Raji (cell line): ENCODE data around the gene NISCH.

ENCODE experiments used
- POLR2A ChIP-seq: IDR thresholded peaks from 2 replicates; pipeline ENCODE4 v1.6.1; 2011; ENCODE audit warnings: low read depth, low read length, control low read depth; ENCODE audit not compliant: insufficient read depth

NISCH gene

DNA sequence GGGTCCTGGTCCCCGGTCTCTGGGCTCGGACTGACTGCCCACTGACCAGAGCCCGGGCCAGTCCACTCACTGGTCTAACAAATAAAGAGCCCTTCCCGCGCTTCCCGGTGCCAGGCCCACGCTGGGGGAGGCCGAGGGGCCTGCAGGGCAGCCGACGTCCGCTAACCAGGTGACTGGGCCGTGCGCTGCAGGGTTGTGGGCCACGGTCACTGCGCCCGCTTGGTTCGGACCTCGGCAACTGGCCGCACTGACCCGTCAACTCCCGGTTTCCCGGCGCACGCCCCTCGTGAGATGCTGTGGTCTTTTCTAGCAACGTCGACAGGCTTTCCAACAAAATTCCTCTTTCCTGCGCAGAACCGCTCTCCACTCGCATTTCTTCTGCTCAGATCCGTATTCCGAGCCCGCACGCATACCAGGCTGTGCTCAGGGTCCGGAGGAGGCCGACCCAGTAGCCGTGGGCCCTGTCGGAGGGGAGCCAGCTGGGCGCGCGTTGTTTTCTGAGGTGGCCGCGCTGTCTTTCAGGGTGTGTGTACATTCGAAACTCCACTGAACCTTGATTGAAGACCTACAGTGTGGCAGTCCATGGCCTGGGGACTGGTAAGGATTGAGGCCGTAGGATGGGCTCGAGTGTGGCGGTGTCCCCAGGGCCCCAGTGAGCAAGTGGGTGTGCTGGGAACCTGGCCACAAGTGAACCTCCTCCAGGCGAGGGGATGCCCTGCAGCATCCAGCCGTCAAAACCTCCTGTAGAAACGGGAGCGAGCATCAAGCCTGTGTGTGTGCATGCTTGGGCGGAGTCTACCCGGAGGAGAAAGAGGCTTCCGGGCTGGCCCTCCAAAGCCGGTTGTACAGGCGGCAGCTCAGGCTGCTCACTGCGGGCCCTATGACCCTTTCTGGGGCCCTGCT is 79.1 kb downstream of the NISCH start:
- no peak for TF ChIP-seq POLR2A

GRCh38 chr3:52535411-52536111 is 80.2 kb downstream of the NISCH start:
- TF ChIP-seq POLR2A: no peak

DNA sequence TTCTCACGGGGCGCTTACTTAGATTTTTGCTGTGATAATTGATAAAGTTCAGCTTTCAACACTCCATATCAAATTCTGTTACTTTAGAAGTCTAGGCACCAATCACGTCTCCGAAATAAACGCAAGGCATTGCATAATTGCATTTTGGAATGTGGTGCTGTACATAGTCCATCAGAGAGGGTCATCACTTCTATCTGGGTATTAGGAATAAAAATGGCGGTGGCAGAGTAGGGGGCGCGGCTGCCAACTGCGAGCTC is 80.6 kb downstream of the NISCH start:
- TF ChIP-seq POLR2A: no peak

DNA sequence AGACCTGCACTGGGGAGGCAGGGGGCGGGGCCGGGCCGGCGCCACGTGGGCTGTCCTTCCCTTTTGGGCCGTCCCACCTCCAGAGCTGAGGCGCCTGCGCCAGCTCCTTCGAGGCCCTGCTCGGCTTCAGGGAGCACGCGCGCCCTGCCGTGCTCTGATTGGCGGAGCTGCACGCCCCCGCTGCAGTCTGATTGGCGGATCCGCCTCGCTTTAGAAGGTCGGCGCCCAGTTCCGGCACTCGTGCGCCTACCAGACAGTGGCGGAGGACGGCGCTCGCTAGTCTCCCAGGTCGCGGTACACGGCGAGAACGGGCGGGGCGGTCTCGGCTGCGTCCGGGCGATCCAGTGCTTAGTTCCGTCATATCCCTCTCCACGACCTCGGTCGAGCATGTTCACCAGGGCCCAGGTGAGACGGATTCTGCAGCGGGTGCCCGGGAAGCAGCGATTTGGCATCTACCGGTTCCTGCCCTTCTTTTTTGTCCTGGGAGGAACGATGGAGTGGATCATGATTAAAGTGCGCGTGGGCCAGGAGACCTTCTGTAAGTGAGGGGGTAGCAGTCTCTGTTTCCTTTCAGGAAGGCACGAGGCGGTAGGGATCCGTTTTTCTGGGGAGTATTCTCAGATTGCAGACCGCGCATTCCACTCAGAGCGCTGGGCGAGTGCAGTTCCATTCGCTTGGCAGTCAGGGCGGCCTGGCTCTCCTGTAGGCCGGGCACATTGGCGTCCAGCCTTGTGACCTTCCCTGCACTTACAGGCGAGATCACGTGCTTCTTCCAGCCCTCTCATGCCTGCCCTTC is 81.2 kb downstream of the NISCH start, which contains the start of gene UQCC5:
UQCC5 (plus strand) TSS at position 237 of the 796 bp plus-strand sequence; CDS start at position 388, 151 bp downstream.
- peak; percentile 99 for TF ChIP-seq POLR2A

DNA sequence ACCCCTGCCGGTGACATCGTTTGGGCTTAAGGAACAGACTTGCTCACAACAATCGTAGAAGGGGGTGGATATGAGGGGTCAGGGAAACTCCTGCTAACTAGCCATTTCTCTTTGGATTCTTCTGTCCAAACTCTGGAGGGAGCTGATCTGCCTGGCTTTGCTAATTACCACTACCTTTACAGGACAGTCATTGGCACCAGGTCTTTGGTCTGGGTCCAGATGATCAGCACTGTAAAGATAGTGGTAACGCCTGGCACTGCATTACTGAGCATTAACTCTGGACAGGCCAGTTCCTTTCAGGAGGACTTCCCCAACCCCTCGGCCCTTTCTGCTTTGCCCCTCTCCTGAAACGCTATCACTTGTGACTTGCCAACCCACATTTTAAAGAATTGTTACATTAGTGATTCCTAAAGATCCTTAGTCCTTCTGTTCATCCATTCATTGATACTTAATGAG is 81.8 kb downstream of the NISCH start:
- no peak for TF ChIP-seq POLR2A

DNA sequence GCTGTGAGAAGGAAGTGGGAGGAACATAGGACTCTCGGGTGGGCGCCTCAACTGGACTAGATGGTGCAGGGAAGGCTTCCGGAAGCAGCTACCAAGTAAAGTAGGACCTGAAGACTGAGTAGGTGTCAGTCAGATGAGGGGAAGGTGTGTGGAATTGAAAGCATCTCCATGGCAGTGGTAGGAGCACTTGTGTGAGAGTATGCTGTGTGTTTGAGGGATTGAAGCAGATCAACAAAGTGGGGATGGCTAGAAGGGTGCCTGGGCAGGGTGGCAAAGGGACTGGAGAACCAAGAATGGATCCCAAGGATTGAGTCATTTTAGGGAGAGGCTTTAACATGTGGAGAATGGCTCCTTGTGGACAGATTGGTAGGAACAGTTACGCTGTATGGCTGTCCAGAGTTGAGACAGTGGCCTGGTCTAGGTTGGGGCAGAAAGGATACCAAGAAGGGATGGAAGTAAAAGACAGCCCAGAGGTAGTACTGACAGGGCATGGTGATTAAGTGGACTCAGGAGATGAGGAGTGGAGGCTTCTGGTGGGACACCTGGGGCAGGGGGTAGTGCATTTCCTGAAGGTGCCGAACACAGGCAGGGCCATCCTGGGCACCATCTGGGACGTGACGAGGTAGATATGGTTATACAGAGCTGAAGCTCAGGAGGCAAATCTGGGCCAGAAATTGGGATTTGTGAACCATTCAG is 82.5 kb downstream of the NISCH start:
- no peak for TF ChIP-seq POLR2A

- TF ChIP-seq POLR2A: no peak
Measured at GRCh38 chr3:52539010-52539653, 83.7 kb downstream of the NISCH start.

DNA sequence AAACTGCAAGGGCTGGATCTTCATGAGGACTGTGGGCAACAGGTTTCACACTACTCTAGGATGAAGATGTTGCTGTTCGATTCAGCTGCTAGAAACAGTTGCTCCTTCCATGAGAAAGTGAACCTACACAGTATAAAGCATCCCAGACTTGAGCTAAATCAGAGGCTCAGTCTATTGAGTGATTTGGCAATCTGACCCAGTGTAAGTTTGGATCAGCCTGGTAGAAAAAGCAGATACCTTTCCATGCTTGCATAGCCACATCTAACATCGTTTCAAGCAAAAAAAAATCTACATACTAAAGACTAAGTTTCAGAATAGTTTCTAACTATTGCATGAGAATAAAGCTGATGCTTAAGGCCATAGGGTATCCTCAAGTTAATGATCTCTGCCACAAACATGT is 85.6 kb downstream of the NISCH start:
- no peak for TF ChIP-seq POLR2A
